ENCODE measurements around the gene MS4A12. TPM values are rescaled to one million over a fixed set of nuclear protein-coding genes. Genes with fewer than 3 reads are reported as not detected.

The MS4A12 gene
- total RNA-seq, 1 experiment from 2014 or later, result not detected

DNA sequence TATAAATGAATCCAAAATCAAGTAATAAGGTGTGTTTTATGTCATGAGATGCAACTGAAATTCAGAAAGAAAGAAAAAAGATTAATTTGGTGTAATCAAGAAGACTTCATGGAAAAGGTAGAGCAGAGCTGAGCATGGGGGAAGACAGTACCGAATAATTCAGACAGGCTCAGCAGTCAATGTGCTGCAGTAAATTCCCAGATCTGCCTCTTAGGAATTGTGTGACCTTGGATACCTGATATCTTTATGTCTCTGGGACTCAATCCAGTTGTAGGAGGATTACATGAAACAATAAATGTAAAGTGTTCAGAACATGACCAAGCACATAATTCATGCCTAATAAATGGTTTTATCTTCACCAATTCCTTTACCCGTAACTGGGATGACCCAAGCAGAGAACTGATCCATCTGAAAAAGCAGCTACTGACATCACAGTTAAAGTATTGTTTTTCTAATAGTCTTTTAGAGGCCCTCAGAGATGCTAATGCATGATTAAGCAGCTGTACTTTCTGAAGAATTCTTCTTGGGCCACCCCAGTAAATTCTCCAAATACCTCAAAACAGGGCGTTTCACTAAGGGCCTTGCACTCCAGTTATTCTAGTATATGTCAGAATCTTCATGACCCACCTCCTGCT, 7.8 kb downstream of the MS4A12 start:
- ATAC-seq (peak; percentile 86), DNase-seq (ENCODE audit: low spot score) (no peak)
- Mint-ChIP-seq H3K4me3 (no peak overlapping the region), H3K36me3 (no peaks in the 10 kb centered on the region), H3K27me3 (ENCODE audit: low read depth) (no peaks in the 10 kb centered on the region), H3K27ac (peak overlapping the region; percentile 93), H3K4me1 (peaks cover 60% of the 10 kb centered on the region), H3K9me3 (peaks cover 5% of the 10 kb centered on the region; the same call in 1 of the 2 replicates)
- ChIA-PET CTCF (interaction anchor here (0.9 to 1.3 kb wide), 3 partner anchors 113 to 155 kb away, joined by 3 to 4 read pairs (median 3); no protein-coding TSS in a partner anchor), POLR2A (no interaction called here)
- TF ChIP-seq JAZF1 (CRISPR knock-in tag; IDR thresholded peaks at IDR 0.05) (no peak), CREB1 (CRISPR knock-in tag; IDR thresholded peaks at IDR 0.05) (no peak), NFE2L1 (CRISPR knock-in tag; IDR thresholded peaks at IDR 0.05) (no peak), ETV6 (CRISPR knock-in tag; IDR thresholded peaks at IDR 0.05) (no peak), MXD4 (CRISPR knock-in tag; IDR thresholded peaks at IDR 0.05; ENCODE audit: borderline replicate concordance) (no peak), EMX1 (CRISPR knock-in tag; IDR thresholded peaks at IDR 0.05) (no peak), ATF1 (CRISPR knock-in tag; IDR thresholded peaks at IDR 0.05) (no peak), ZNF232 (CRISPR knock-in tag; IDR thresholded peaks at IDR 0.05) (no peak), ZNF263 (CRISPR knock-in tag; IDR thresholded peaks at IDR 0.05; ENCODE audit: low read depth) (no peak), ZNF317 (CRISPR knock-in tag; IDR thresholded peaks at IDR 0.05; ENCODE audit: borderline replicate concordance, low read depth) (no peak), SOX15 (CRISPR knock-in tag; IDR thresholded peaks at IDR 0.05) (no peak)
- TF ChIP-seq, protein P1, sequence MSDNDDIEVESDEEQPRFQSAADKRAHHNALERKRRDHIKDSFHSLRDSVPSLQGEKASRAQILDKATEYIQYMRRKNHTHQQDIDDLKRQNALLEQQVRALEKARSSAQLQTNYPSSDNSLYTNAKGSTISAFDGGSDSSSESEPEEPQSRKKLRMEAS (CRISPR knock-in tag; IDR thresholded peaks at IDR 0.05), result no peak
- TF ChIP-seq, protein P2, sequence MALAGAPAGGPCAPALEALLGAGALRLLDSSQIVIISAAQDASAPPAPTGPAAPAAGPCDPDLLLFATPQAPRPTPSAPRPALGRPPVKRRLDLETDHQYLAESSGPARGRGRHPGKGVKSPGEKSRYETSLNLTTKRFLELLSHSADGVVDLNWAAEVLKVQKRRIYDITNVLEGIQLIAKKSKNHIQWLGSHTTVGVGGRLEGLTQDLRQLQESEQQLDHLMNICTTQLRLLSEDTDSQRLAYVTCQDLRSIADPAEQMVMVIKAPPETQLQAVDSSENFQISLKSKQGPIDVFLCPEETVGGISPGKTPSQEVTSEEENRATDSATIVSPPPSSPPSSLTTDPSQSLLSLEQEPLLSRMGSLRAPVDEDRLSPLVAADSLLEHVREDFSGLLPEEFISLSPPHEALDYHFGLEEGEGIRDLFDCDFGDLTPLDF (CRISPR knock-in tag; IDR thresholded peaks at IDR 0.05), result no peak
- TF ChIP-seq, protein P3, sequence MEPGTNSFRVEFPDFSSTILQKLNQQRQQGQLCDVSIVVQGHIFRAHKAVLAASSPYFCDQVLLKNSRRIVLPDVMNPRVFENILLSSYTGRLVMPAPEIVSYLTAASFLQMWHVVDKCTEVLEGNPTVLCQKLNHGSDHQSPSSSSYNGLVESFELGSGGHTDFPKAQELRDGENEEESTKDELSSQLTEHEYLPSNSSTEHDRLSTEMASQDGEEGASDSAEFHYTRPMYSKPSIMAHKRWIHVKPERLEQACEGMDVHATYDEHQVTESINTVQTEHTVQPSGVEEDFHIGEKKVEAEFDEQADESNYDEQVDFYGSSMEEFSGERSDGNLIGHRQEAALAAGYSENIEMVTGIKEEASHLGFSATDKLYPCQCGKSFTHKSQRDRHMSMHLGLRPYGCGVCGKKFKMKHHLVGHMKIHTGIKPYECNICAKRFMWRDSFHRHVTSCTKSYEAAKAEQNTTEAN (CRISPR knock-in tag; IDR thresholded peaks at IDR 0.05), result no peak
- TF ChIP-seq, protein P4, sequence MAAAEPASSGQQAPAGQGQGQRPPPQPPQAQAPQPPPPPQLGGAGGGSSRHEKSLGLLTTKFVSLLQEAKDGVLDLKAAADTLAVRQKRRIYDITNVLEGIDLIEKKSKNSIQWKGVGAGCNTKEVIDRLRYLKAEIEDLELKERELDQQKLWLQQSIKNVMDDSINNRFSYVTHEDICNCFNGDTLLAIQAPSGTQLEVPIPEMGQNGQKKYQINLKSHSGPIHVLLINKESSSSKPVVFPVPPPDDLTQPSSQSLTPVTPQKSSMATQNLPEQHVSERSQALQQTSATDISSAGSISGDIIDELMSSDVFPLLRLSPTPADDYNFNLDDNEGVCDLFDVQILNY (CRISPR knock-in tag; IDR thresholded peaks at IDR 0.05), result no peak
- TF ChIP-seq, protein P5, sequence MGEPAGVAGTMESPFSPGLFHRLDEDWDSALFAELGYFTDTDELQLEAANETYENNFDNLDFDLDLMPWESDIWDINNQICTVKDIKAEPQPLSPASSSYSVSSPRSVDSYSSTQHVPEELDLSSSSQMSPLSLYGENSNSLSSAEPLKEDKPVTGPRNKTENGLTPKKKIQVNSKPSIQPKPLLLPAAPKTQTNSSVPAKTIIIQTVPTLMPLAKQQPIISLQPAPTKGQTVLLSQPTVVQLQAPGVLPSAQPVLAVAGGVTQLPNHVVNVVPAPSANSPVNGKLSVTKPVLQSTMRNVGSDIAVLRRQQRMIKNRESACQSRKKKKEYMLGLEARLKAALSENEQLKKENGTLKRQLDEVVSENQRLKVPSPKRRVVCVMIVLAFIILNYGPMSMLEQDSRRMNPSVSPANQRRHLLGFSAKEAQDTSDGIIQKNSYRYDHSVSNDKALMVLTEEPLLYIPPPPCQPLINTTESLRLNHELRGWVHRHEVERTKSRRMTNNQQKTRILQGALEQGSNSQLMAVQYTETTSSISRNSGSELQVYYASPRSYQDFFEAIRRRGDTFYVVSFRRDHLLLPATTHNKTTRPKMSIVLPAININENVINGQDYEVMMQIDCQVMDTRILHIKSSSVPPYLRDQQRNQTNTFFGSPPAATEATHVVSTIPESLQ (CRISPR knock-in tag; IDR thresholded peaks at IDR 0.05), result no peak
- TF ChIP-seq, protein P6, sequence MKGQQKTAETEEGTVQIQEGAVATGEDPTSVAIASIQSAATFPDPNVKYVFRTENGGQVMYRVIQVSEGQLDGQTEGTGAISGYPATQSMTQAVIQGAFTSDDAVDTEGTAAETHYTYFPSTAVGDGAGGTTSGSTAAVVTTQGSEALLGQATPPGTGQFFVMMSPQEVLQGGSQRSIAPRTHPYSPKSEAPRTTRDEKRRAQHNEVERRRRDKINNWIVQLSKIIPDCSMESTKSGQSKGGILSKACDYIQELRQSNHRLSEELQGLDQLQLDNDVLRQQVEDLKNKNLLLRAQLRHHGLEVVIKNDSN (CRISPR knock-in tag; IDR thresholded peaks at IDR 0.05), result no peak

DNA sequence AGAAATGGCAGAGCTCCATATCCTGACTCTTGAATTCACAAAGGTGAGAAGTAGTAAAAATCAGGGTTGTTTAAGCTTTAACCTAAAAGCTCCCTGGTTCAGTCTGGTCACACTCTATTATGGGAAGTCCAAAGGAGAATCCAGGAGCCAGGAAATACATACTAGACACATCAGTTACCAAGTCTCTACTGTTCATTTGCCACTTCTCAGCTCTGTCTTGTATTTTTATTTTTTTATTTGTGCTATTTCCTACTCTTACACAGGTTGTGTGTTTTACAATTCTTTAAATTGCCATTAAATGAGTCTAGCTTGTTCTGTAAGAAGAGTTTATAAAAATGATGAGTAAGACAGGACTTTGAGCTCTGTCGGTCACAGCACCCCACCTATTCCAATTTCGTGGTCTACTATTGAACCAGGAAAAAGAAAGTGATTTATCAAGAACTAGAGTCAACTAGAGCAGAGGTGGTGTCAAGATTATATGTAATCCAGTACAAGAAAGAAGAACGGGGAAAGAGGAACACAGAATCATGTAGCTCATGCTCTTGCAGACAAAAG, 9.7 kb downstream of the MS4A12 start:
- no peak for ATAC-seq
- H3K4me3 Mint-ChIP-seq, result no peak overlapping the region
- TF ChIP-seq GTF2I (CRISPR knock-in tag; conservative IDR thresholded peaks at IDR 0.05) (no peak), ZNF263 (CRISPR knock-in tag; IDR thresholded peaks at IDR 0.05; ENCODE audit: low read depth) (no peak), NR2C2 (CRISPR knock-in tag; IDR thresholded peaks at IDR 0.05) (no peak), KAT7 (CRISPR knock-in tag; IDR thresholded peaks at IDR 0.05; ENCODE audit: borderline replicate concordance) (no peak)
- TF ChIP-seq, protein P6 (CRISPR knock-in tag; IDR thresholded peaks at IDR 0.05), result no peak
- TF ChIP-seq, protein P2 (CRISPR knock-in tag; IDR thresholded peaks at IDR 0.05), result no peak
- ChIA-PET POLR2A (no interaction called here), CTCF (interaction anchor here (0.5 to 1.4 kb wide), 3 partner anchors 19 to 1331 kb away, joined by 3 to 6 read pairs (median 3); partner anchors contain the start of gene DTX4)
- H3K9me3 Mint-ChIP-seq, result peaks cover 5% of the 10 kb centered on the region; the same call in 1 of the 2 replicates
- H3K27me3 Mint-ChIP-seq (ENCODE audit: low read depth), result no peaks in the 10 kb centered on the region
- H3K36me3 Mint-ChIP-seq, result no peaks in the 10 kb centered on the region
- peaks cover 55% of the 10 kb centered on the region for H3K4me1 Mint-ChIP-seq
- peak overlapping the region; percentile 88; the same call in 1 of the 2 replicates for H3K27ac Mint-ChIP-seq
- no peak for DNase-seq (ENCODE audit: low spot score)
